HG03097 (cell line): Measurements from ENCODE around the gene SLC9A9.

Experiments
- ATAC-seq: cut with Tn5 transposase; IDR thresholded peaks from one replicate; pipeline ENCODE4 v1.9.1; 2021; ENCODE audit not compliant: unreplicated experiment, low FRiP score

The SLC9A9 gene

GRCh38 chr3:143344516-143345165 is 503.6 kb downstream of the SLC9A9 start:
- ATAC-seq = no peak

GRCh38 chr3:143343944-143344343 is 504.3 kb downstream of the SLC9A9 start:
- ATAC-seq = no peak

GRCh38 chr3:143343031-143343430 is 505.2 kb downstream of the SLC9A9 start:
- ATAC-seq = no peak

- no peak for ATAC-seq
Measured at GRCh38 chr3:143339451-143339850, 508.8 kb downstream of the SLC9A9 start.

- no peak for ATAC-seq
Measured at GRCh38 chr3:143337387-143337786, 510.9 kb downstream of the SLC9A9 start.

GRCh38 chr3:143334231-143334630 is 514.0 kb downstream of the SLC9A9 start:
- no peak for ATAC-seq

GRCh38 chr3:143333367-143333766 is 514.9 kb downstream of the SLC9A9 start:
- no peak for ATAC-seq

GRCh38 chr3:143332026-143332425 is 516.2 kb downstream of the SLC9A9 start:
- no peak for ATAC-seq

- no peak for ATAC-seq
Measured at GRCh38 chr3:143331350-143331749, 516.9 kb downstream of the SLC9A9 start.

- no peak for ATAC-seq
Measured at GRCh38 chr3:143330296-143330868, 517.9 kb downstream of the SLC9A9 start.

GRCh38 chr3:143329567-143330211 is 518.6 kb downstream of the SLC9A9 start:
- no peak for ATAC-seq

- no peak for ATAC-seq
Measured at GRCh38 chr3:143328451-143328850, 519.8 kb downstream of the SLC9A9 start.

- ATAC-seq = no peak
Measured at GRCh38 chr3:143326983-143327778, 521.1 kb downstream of the SLC9A9 start.

- ATAC-seq = no peak
Measured at GRCh38 chr3:143321058-143321769, 527.1 kb downstream of the SLC9A9 start.

- no peak for ATAC-seq
Measured at GRCh38 chr3:143315766-143316165, 532.5 kb downstream of the SLC9A9 start.

GRCh38 chr3:143314251-143315093 is 533.8 kb downstream of the SLC9A9 start:
- no peak for ATAC-seq

GRCh38 chr3:143313893-143314188 is 534.4 kb downstream of the SLC9A9 start:
- no peak for ATAC-seq

- no peak for ATAC-seq
Measured at GRCh38 chr3:143313025-143313892, 535.0 kb downstream of the SLC9A9 start.

GRCh38 chr3:143311096-143311495 is 537.2 kb downstream of the SLC9A9 start:
- no peak for ATAC-seq
